ENCODE data around the gene SYT1. TPM values are rescaled to one million over a fixed set of nuclear protein-coding genes. Genes with fewer than 3 reads are reported as not detected.

The SYT1 gene
- total RNA-seq, 3 donors from 2014 or later (not counting 1 experiment from before 2014, with no cell fraction given), result not detected

DNA sequence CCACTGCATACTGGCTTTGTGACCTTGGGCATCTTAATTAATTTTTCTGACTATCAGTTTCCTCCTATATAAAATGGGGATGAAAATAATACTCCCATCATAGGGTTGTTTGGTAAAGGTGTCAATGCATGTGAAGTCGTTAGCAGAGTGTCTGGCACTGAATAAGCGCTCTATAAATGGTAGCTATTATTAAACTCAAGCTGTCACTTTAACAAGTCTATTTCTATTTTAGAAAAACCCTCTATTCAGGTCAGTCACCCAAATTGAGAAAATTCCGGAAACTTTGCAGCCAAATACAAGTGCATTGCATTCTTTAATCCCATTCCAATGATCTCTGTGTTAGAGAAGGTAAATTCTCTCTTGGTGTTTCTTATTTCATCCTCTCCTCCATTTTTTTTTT is 363.1 kb downstream of the SYT1 start:
- intact Hi-C loops (cut with micrococcal nuclease), result no loop called here
- H3K4me1 Mint-ChIP-seq, result no peaks in the 10 kb centered on the region
- Histone ChIP-seq H3K4me1 (ENCODE audit: control insufficient read depth, insufficient read depth, low read length) (no peaks in the 10 kb centered on the region), H3K9me3 (ENCODE audit: control insufficient read depth, insufficient read depth, low read length) (peaks cover 7% of the 10 kb centered on the region), H3K27ac (ENCODE audit: low read length) (no peak overlapping the region), H3K36me3 (ENCODE audit: control insufficient read depth, insufficient read depth, low read length) (no peaks in the 10 kb centered on the region), H3K27me3 (ENCODE audit: control insufficient read depth, insufficient read depth, low read length) (no peaks in the 10 kb centered on the region), H3K4me3 (ENCODE audit: low read length) (no peak overlapping the region)
- TF ChIP-seq, protein P1, sequence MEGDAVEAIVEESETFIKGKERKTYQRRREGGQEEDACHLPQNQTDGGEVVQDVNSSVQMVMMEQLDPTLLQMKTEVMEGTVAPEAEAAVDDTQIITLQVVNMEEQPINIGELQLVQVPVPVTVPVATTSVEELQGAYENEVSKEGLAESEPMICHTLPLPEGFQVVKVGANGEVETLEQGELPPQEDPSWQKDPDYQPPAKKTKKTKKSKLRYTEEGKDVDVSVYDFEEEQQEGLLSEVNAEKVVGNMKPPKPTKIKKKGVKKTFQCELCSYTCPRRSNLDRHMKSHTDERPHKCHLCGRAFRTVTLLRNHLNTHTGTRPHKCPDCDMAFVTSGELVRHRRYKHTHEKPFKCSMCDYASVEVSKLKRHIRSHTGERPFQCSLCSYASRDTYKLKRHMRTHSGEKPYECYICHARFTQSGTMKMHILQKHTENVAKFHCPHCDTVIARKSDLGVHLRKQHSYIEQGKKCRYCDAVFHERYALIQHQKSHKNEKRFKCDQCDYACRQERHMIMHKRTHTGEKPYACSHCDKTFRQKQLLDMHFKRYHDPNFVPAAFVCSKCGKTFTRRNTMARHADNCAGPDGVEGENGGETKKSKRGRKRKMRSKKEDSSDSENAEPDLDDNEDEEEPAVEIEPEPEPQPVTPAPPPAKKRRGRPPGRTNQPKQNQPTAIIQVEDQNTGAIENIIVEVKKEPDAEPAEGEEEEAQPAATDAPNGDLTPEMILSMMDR (IDR thresholded peaks at IDR 0.05), result no peak
- no peak for DNase-seq
- ATAC-seq, result no peak
- H3K36me3 Mint-ChIP-seq, result peaks cover 4% of the 10 kb centered on the region
- no peak overlapping the region for H3K4me3 Mint-ChIP-seq
- H3K9me3 Mint-ChIP-seq, result peaks cover 20% of the 10 kb centered on the region in 2 donors
- no peaks in the 10 kb centered on the region for H3K27me3 Mint-ChIP-seq (ENCODE audit: low read depth in 2 of 2)
- no peak overlapping the region for H3K27ac Mint-ChIP-seq
- no CpG with 5 or more reads among the region's 3 CpGs for WGBS (ENCODE audit: insufficient coverage)

DNA sequence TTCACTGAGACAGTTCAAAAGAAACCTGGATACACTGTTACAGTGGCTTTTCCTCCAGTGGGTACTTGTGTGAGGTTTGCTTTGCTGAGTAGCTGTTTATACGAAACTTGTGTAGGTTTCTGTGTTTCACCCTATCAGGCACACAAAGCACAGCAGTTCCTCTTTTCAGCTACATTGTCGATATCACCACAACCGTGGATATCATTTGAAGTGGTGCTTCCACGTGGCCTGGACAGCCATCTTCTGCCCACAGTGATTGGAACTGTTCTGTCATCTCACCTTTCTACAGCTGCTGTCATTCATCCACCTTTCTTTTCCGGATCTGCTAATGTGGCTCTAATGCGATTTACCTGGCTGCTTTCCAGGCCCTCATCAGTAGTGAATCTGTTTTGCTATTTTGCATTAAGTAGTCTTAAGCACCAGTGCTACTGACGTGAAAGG is 368.8 kb downstream of the SYT1 start:
- peaks cover 7 to 8% of the 10 kb centered on the region in 2 donors for H3K9me3 Mint-ChIP-seq
- no peaks in the 10 kb centered on the region for H3K9me3 ChIP-seq (ENCODE audit: control insufficient read depth, insufficient read depth, low read length)
- 10% methylated on average over 6 of the region's 7 CpGs for WGBS (ENCODE audit: insufficient coverage)
- H3K4me1 ChIP-seq (ENCODE audit: control insufficient read depth, insufficient read depth, low read length), result no peaks in the 10 kb centered on the region
- no peaks in the 10 kb centered on the region for H3K27me3 Mint-ChIP-seq (ENCODE audit: low read depth in 2 of 2)
- H3K27ac Mint-ChIP-seq, result no peak overlapping the region
- H3K4me3 ChIP-seq (ENCODE audit: low read length), result no peak overlapping the region
- no peak for ATAC-seq
- H3K4me3 Mint-ChIP-seq, result no peak overlapping the region
- no peak overlapping the region for H3K27ac ChIP-seq (ENCODE audit: low read length)
- no peaks in the 10 kb centered on the region for H3K36me3 Mint-ChIP-seq
- intact Hi-C loops (cut with micrococcal nuclease), result no loop called here
- no peak for DNase-seq
- H3K27me3 ChIP-seq (ENCODE audit: control insufficient read depth, insufficient read depth, low read length), result no peaks in the 10 kb centered on the region
- TF ChIP-seq, protein P1 (IDR thresholded peaks at IDR 0.05), result no peak
- no peaks in the 10 kb centered on the region for H3K36me3 ChIP-seq (ENCODE audit: control insufficient read depth, insufficient read depth, low read length)
- no peaks in the 10 kb centered on the region for H3K4me1 Mint-ChIP-seq

DNA sequence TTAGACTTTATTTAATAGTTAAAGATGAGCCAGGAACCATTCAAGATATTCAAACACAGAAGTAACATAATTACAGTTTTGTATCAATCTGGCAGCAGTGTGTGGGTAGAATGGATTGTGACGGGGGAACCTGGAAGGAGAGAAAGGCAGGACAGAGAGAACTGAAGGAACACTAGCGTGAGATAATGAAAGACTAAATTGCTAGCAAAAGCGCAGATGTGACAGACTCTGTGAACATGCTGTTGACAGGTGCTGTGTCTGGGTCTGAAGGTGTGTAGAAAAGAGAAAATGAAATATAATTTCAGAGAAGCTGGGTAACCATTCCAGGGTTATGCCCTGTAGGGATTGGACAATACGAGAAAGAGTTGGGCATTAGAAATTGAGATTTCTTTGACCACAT is 372.3 kb downstream of the SYT1 start:
- no peak overlapping the region for H3K4me3 ChIP-seq (ENCODE audit: low read length)
- DNase-seq (no peak), ATAC-seq (no peak)
- no peaks in the 10 kb centered on the region for H3K9me3 ChIP-seq (ENCODE audit: control insufficient read depth, insufficient read depth, low read length)
- Mint-ChIP-seq H3K4me3 (no peak overlapping the region), H3K9me3 (peaks cover 5 to 8% of the 10 kb centered on the region in 2 donors), H3K27me3 (ENCODE audit: low read depth in 2 of 2) (no peaks in the 10 kb centered on the region), H3K36me3 (no peaks in the 10 kb centered on the region), H3K27ac (no peak overlapping the region), H3K4me1 (no peaks in the 10 kb centered on the region)
- H3K27ac ChIP-seq (ENCODE audit: low read length), result no peak overlapping the region
- intact Hi-C loops (cut with micrococcal nuclease), result no loop called here
- WGBS (ENCODE audit: insufficient coverage), result 93% methylated on average over 4 of the region's 4 CpGs
- H3K27me3 ChIP-seq (ENCODE audit: control insufficient read depth, insufficient read depth, low read length), result no peaks in the 10 kb centered on the region
- H3K36me3 ChIP-seq (ENCODE audit: control insufficient read depth, insufficient read depth, low read length), result no peaks in the 10 kb centered on the region
- no peaks in the 10 kb centered on the region for H3K4me1 ChIP-seq (ENCODE audit: control insufficient read depth, insufficient read depth, low read length)
- TF ChIP-seq, protein P1 (IDR thresholded peaks at IDR 0.05), result no peak

DNA sequence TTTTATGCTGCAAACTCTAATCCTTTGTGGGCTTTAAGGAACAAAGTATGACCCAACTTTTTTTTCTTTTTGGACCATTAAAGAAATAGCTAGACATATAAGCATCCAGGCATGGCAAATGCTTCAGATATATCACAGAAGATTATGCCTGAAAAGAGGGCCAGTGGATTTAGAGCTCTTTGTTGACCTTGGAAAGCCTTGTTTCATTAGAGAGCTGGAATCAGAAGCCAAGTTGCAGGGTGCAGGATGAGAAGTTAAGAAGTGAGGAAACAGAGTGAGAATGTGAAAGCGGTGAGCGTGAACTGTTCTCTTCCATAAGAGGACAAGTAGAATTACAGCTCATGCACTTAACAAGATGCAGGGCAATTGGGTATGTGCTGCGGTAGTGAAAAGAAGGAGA is 373.7 kb downstream of the SYT1 start:
- H3K27me3 Mint-ChIP-seq (ENCODE audit: low read depth in 2 of 2), result no peaks in the 10 kb centered on the region
- Histone ChIP-seq H3K9me3 (ENCODE audit: control insufficient read depth, insufficient read depth, low read length) (no peaks in the 10 kb centered on the region), H3K36me3 (ENCODE audit: control insufficient read depth, insufficient read depth, low read length) (no peaks in the 10 kb centered on the region), H3K4me3 (ENCODE audit: low read length) (no peak overlapping the region), H3K4me1 (ENCODE audit: control insufficient read depth, insufficient read depth, low read length) (no peaks in the 10 kb centered on the region), H3K27me3 (ENCODE audit: control insufficient read depth, insufficient read depth, low read length) (no peaks in the 10 kb centered on the region), H3K27ac (ENCODE audit: low read length) (no peak overlapping the region)
- DNase-seq (no peak), ATAC-seq (no peak)
- TF ChIP-seq, protein P1 (IDR thresholded peaks at IDR 0.05), result no peak
- no peaks in the 10 kb centered on the region for H3K4me1 Mint-ChIP-seq
- no peak overlapping the region for H3K4me3 Mint-ChIP-seq
- intact Hi-C loops (cut with micrococcal nuclease), result no loop called here
- no peak overlapping the region for H3K27ac Mint-ChIP-seq
- WGBS (ENCODE audit: insufficient coverage), result 94% methylated on average over 2 of the region's 3 CpGs
- peaks cover 6% of the 10 kb centered on the region for H3K36me3 Mint-ChIP-seq
- peaks cover 4 to 5% of the 10 kb centered on the region in 2 donors for H3K9me3 Mint-ChIP-seq

Measured in natural killer cell (primary cell).